Stimulated activated CD4-positive, alpha-beta T cell treated with anti-CD3 and anti-CD28 coated beads, Interleukin-12 subunit alpha, Interleukin-12 subunit beta, amount 100 ng/mL, for 4 hours (primary cell): ENCODE data around the gene KCNB1.

ENCODE experiments used
- DNase-seq: peaks from one replicate; pipeline ENCODE4 v3.0.0-alpha.2; 2020

The KCNB1 gene

GRCh38 chr20:49347156-49347555, 135.3 kb downstream of the KCNB1 start:
- no peak for DNase-seq

DNA sequence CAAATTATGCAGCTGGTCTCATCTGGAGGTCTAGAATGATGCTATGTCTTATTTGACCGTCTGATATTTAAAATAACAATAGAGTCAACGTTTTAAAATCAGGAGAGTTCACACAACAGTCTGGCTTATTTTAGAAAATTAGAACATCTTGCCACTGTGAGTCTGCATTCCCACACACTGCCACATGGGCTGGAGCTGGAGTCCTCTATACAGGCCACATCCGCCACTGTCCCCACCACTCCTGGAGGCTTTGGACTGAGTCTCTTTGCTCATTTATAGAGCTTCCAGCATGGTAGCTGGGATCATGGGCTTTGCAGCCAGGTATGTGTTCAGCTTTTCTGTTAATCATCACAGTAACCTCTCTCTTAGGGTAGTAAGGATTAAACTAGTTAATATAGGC, 135.8 kb downstream of the KCNB1 start:
- no peak for DNase-seq

- no peak for DNase-seq
Measured at GRCh38 chr20:49345524-49345923, 136.9 kb downstream of the KCNB1 start.

DNA sequence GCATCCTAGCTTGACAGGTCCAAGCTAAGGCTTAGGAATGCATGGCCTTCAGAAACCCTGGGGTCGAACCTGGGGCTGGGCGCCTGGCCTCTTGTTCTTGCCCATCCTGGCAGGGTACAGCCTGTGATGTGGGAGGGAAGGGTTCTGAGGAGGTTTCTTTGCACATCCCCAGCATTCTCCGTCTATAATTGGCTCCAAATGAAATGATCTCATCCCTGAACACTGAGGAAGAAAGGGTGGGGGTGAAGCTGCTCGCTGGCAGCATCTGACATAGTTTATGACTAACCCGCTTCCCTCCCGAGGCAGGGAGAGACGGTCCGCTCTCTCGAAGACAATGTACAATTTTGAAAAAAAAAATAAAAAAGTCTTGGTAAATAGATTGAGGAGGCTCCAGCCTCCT, 137.5 kb downstream of the KCNB1 start:
- DNase-seq, result no peak

GRCh38 chr20:49344140-49344539, 138.3 kb downstream of the KCNB1 start:
- no peak for DNase-seq

- DNase-seq, result no peak
Measured at GRCh38 chr20:49343246-49343645, 139.2 kb downstream of the KCNB1 start.

GRCh38 chr20:49340161-49340966, 142.1 kb downstream of the KCNB1 start:
- no peak for DNase-seq

- DNase-seq, result no peak
Measured at GRCh38 chr20:49339123-49339522, 143.3 kb downstream of the KCNB1 start.

GRCh38 chr20:49338061-49338460, 144.4 kb downstream of the KCNB1 start:
- DNase-seq, result no peak

DNA sequence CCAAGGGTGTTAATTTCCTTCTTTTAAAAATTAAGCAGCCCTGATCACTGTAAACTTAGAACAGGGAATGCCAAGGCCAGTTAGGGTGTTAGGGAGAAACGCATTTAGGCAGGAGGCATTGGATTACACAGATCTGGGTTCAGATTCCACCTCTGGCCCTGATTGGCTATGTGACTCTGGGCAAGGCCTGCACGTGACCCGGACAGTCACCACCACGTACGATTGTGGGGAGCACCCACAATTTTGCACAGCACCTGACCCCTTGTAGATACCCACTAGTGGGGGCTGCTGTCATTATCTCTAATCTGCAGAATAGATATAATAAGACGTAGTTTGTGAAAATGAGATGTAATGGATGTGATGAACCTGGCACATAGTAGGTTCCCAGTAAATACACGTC, 145.1 kb downstream of the KCNB1 start:
- DNase-seq, result no peak

GRCh38 chr20:49336786-49337185, 145.7 kb downstream of the KCNB1 start:
- no peak for DNase-seq

- DNase-seq, result no peak
Measured at GRCh38 chr20:49335476-49335875, 147.0 kb downstream of the KCNB1 start.

DNA sequence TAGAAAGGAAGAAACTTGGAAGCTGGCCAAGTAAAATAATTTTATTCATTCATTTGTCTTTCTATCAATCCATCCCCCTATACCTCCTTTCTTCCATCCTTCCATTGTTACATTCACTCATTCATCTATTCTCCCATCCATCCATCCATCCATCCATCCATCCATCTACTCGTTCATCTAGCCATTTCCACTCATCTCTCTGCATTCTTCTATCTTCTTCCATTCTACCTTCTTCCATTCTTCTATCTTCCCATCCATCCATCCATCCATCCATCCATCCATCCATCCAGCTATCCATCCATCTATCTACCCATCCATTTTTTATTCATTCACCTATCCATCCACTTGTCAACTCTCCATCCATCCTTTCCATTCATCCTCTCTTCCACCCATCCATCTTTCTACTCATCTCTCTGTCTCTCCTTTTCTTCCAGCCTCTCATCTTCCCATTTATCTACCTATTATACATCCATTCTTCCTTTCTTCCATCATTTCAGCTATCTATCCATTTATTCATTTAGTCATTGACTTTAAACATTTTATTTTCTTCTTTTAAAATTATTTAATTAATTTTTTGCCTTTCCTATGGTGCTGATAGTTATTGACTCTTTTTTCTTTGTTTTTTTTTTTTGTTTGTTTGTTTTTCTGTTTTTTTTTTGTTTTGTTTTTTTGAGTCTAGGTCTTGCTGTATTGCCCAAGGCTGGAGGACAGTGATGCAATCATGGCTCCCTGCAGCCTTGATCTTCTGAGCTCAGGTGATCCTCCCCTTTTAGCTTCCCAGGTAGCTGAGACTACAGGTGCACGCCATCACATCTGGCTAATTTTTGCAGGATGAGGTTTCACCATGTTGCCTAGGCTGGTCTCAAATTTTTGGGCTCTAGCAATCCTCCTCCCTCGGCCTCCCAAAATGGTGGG, 151.5 kb downstream of the KCNB1 start:
- no peak for DNase-seq

DNA sequence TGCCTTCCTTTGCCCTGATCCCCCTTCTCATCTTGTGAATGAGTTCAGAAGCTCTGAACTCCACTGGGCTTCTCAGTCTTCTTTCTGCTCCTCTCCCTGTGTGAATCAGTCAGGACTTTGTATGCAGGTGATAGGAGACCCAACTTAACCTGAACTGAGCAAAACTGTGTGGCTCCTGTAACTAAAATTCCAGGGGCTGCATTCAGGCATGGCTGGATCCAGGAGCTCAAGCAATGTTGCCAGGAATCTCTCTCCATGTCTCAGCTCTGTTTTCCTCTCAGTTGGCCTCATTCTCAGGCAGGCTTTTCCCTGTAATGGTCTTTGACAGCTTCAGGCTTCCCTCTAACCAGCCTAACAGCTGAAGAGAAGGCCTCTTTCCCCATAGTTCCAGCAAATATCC, 153.7 kb downstream of the KCNB1 start:
- DNase-seq, result no peak

DNA sequence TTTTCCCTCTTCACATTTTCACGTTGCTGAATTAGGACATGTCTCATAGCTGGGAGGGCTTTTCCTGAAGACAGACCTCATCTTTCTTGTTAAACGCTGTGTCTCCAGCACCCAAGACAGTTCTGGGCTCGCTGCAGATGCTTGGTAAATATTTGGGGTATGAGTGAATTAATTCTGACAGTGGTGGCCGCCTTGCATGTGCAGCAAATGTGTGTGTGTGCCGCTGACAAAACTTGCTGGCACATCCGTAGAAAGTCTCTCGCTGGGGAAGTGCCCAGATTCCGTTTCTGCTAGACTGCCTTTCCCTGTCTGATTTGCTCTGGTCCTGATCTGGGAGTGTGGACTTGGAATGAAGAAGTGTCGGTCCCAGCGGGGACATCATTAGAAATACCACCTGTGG, 156.4 kb downstream of the KCNB1 start:
- DNase-seq, result no peak

DNA sequence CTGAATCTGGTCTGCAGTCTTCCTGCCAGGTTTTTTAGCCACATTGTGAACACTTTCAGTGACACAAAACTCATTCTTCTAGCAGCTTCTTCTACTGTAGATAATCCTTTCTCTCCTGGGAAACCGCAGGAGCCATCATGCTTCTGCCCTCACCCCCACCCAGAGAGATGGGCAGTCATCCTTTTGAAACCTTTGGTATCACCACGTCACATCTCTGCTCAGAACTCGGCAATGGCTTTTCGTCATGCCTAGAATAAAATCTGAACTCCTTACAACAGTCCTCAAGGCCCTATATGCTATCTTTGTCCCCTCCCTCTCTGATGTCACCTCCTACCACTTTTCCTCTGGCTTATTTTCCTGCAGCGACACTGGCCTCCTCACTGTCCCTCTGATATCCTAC, 158.2 kb downstream of the KCNB1 start:
- DNase-seq, result no peak

DNA sequence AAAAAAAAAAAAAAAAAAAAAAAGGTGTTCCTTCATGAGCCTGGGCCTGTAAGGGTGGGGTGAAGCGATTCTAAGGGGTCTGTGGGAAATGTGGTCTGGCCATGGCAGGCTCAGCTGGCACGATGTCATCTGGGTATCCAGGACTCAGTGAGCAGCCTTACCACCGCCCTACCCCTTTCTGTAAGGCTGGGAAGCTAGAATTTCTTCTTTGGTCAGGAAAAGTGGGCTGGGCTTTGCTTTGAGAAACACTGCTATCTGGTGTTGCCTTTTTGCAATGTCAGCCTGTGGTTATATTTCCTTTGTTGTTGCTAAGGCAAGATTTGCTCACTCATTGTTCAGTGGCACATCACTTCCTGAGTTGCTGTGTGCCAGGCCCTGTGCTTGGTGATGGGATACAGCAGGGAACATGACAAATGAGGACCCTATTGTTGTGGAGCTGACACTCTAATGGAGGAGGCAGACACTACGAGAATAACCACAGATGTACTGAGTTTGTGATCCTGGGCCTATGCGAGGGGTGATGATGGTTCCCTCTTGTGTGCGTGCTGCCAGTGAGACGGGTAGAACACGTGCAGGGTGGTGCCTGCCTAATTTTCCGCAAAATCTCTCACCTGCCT, 158.7 kb downstream of the KCNB1 start:
- DNase-seq, result no peak

DNA sequence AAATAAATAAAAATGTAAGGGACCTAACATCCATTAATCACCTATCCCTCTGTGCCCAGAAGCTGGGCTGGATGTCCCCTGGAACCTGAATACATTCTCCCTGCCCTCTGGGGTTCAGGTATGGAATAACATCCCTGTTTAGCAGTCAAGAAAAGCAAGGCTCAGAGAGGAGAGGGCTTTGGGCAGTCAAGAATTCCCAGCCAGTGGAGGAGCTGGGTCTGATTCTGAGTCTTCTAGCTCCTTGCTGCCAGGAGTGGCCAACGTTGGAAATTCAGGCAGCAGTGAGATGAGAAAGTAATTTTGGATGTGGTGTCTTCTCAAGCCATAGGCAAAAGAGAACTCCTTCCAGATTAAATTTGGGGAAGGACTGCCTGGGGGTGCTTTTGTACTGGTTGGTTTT, 162.0 kb downstream of the KCNB1 start:
- DNase-seq, result no peak

- no peak for DNase-seq
Measured at GRCh38 chr20:49319208-49319809, 163.2 kb downstream of the KCNB1 start.

GRCh38 chr20:49318430-49319207, 163.8 kb downstream of the KCNB1 start:
- DNase-seq, result no peak

- DNase-seq, result no peak
Measured at GRCh38 chr20:49318091-49318429, 164.4 kb downstream of the KCNB1 start.

DNA sequence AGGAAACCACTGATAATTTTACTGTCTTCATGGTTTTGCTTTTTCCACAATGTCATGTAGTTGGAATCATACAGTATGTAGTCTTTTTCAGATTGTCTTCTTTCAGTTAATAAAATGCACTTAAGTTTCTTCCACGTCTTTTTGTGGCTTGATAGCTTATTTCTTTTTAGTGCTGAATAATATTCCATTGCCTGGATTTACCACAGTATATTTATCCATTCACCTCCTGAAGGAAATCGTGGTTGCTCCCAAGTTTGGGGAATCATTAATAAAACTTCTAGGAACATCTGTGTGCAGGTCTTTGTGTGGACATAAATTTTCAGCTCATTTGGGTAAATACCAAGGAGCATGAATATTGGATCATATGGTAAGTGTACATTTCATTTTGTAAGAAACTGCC, 165.8 kb downstream of the KCNB1 start:
- no peak for DNase-seq

DNA sequence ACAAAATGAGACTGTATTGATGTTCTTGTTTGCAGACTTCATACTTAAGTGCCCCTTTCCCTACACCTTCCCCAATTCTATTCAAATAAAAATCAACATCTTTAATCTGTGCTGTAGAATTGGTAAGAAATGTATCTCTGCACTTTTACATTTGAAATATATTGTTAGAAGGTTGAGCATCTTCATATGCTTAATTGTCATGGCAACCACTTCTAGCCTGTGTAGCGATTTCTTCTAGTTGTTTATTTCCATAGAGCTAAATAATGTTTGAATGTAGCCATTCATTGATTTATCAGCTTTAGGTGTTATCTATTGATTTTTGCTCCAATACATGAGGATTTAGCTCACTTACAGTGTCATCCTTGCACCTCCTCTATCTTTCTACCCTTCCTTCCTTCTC, 166.9 kb downstream of the KCNB1 start:
- DNase-seq, result no peak
